Left forelimb (tissue), 1 donor: ENCODE measurements around the gene CD7.
"Not testable (repeated sequence)": the region's sequence is repeated elsewhere in the genome, so short reads cannot be mapped to it uniquely, and the experiment has no call there.

Experiments used
- DNase-seq: peaks from one replicate; pipeline ENCODE4 v3.0.0-alpha.2; 2018; ENCODE audit warnings: low spot score

Gene CD7

GRCh38 chr17:82317394-82318168, at the start of gene CD7:
Gene CD7, minus strand, starts transcription at chr17:82317608. Its CDS starts 113 bp downstream, at chr17:82317495.
- DNase-seq: no peak

GRCh38 chr17:82366749-82367148, 49.3 kb upstream of the CD7 start:
- no peak for DNase-seq

DNA sequence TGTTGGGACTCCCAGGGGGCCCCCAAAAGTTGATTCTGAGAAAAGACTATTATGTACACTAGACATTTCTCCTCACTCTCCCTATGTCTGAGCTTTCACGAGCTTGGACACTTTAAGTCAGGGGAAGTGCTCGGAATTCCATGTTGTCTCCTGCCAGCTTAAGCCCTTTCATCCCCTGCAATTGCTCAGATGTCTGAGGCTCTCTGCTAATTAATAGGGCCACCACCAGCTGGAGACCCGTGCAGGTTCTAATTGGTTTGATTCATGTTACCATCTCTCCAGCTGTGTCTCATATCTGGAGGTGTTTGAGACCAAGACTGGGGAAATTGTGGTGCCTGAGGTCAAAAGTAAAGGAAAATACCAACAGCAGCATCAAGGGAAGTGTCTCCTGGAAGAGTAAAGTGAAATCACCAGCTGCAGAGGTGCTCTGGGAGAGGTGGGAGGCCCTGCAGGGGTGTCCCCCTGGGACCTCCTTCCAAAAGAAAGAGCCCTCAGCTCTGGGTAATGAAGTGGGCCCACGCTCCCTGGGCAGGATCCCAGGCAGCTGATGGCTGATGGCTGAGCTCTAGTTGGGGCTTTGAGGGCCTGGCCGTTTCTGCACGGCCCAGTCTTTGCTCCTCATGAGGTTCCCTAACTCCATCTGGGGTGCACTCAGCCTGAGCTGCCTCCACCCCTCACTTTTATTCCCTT, 48.3 kb upstream of the CD7 start:
- DNase-seq: no peak

DNA sequence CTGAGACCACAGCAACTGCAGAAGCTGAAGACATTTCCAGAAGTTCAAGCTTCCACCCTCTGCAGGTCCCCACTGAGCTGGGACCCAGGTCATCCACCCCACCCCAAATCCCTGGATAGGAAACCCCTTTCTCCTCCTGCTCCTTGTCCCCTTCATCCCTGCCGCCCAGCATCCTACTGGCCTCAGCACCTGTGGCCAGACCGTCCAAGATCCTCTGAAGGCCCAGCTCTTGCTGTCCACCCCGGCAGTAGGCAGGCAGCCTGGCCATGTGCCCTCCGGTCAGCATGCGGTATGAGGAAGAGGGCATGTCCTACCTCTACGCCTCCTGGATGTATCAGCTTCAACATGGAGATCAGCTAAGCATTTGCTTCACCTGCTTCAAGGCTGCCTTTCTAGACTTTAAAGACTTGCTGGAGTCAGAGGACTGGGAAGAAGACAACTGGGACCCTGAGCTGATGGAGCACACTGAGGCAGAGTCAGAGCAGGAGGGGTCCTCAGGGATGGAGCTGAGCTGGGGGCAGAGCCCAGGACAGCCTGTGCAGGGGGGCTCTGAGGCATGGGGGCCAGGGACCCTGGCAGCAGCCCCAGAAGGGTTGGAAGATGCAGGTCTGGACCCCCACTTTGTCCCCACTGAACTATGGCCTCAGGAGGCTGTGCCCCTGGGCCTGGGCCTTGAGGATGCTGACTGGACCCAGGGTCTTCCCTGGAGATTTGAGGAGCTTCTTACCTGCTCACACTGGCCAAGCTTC, 44.7 kb upstream of the CD7 start:
- DNase-seq: no peak

GRCh38 chr17:82359451-82360074, 42.2 kb upstream of the CD7 start:
- DNase-seq: not testable (repeated sequence)

DNA sequence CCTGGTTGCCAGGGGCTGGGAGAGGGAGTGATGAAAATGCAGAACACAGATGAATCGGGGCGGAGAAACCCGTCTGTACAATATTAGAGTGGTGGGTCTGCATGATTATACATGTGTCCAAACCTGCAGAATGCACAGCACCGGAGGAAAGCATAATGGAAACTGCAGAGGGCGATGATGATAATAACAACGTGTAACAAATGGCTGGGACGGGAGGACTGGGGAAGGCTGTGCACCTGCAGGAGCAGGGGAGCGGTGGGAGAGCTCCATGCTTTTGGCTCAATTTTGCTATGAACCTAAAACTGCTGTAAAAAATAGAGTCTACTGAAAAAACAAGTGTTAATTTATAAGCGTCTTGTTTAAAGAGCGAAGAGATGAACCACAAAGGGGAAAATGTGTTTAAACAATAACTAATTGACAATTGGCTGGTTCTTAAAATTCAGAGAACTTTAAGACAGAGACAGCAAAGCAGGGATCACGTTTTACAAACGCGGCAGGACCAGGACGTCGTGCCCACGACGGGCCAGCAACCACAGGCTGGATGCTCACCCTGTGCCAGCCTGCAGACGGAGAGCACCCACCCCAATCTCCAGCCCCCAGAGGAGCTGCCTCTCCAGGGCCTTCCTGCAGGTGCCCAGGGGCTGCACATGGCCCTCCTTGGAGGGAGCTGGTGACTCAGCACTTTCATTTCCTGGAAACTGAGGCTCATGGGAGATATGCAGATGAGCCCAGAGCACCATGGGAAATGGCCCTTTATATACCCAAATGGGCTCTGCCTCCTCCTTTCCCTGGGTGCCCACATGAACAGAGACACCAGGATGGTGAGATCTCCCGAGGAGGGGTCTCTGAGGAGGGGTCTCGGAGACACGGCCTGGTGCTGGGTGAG, 41.3 kb upstream of the CD7 start, which contains the start of gene TEX19:
Gene TEX19, plus strand, starts transcription at position 783 of the 886 bp plus-strand sequence. CDS start 2,904 bp downstream, outside the sequence.
- no peak for DNase-seq

DNA sequence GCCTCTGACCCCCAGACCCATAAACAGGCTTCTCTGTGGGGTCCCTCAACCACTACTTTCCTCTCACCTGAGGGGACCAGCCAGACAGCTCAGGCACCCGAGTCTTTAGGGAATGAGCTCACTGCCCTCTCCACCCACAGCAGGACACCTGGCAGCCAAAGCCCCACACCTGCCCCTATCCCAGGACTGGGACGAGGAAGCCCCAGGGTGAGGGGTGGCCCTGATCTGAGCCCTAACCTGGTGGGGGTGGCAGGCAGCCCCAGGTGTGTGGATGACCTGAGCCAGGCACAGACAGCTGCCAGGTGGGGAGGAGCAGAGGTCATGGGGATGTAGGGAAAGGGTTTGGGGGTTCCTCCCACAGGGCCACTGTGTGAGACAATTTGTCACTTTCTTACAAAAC, 40.0 kb upstream of the CD7 start:
- DNase-seq: no peak

GRCh38 chr17:82356845-82357355, 39.5 kb upstream of the CD7 start:
- no peak for DNase-seq

DNA sequence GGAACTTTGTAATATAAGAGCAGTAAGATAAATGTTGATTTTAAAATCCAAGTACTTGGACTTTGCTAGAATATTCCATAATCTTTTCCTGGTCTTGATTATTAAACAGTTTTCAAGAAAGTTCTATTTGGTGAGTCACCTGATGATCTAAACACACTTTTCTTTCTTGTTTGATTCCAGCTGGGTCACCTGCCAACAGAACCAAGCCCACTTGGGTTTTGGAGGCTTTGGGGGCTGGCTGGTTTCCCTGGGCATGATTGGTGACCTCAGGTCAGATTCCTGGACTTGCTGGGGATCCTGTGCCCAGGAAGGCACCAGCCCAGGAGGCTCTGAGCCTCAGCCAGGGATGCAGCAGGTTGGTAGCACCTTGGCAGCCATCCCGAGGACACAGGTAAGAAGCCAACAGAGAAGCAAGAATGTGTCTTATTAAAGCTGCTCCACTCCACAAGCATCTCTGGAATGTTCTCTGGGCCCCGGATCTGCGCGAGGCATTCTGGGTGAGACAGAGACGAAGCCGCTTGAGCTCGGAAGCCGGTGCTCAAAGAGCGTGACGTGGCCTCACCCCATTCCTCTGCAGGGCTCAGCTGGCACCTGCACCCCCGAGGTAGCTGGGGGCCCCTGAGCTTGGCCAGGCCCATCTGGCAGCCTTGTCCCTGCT, 38.5 kb upstream of the CD7 start:
- DNase-seq: no peak

GRCh38 chr17:82354804-82355308, 37.4 kb upstream of the CD7 start:
- DNase-seq: no peak

- DNase-seq: no peak
These were observed 36.1 kb upstream of the CD7 start for GRCh38 chr17:82353484-82353883.

DNA sequence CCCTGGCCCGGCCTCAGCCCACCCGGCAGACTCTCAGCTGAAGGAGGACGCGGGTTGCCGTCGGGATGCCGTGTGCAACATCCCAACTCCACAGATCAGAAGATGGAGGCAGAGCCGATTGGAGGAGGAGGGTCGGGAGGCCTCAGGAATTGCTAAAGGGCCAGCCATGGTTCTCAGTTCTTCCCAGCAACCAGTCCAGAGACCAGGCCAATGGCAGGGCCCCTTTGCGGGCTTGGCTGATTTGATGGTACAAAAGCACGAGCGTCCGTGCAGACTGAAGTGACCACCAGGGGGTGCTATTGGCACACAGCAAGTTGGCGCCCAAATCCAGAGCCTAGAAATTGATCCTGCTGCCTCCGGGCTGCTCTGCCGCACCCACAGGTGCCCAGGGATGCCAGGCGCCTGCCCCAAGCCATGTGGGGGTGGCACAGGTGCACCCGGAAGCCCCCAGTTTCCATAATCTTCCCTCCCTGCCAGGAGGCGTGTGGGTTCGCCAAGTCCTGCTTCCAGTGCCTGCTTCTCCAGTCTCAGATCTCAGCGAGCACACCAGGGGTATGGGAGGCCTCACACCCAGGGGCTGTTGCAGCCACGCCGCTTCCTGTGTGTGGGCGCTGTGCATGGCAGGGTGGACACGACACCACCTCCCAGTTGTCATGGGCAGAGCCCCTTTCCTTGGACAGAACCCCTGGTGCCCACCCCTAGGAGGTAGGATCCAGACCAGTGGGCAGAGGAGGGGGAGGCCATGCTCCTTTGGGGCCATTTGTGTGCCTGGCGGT, 34.5 kb upstream of the CD7 start:
- DNase-seq: peak; percentile 89

GRCh38 chr17:82351254-82351712, 33.9 kb upstream of the CD7 start:
- no peak for DNase-seq

GRCh38 chr17:82350182-82351030, 33.0 kb upstream of the CD7 start:
- no peak for DNase-seq

GRCh38 chr17:82349287-82349701, 31.9 kb upstream of the CD7 start:
- DNase-seq: no peak

- no peak for DNase-seq
These were observed 31.5 kb upstream of the CD7 start for GRCh38 chr17:82348866-82349265.

GRCh38 chr17:82348434-82348833, 31.0 kb upstream of the CD7 start:
- no peak for DNase-seq

- not testable (repeated sequence) for DNase-seq
These were observed 30.6 kb upstream of the CD7 start for GRCh38 chr17:82347994-82348393.
